HG03135 (cell line): Measurements from ENCODE around the gene ACOXL.

Experiments
- ATAC-seq: cut with Tn5 transposase; IDR thresholded peaks from one replicate; pipeline ENCODE4 v1.9.1; 2021; ENCODE audit warnings: mild to moderate bottlenecking, moderate library complexity; ENCODE audit not compliant: unreplicated experiment

The ACOXL gene

GRCh38 chr2:110718382-110718781 lies 14.0 kb upstream of the ACOXL start:
- ATAC-seq = no peak

GRCh38 chr2:110718990-110719389 lies 13.4 kb upstream of the ACOXL start:
- no peak for ATAC-seq

- ATAC-seq = no peak
Measured at GRCh38 chr2:110720547-110720946, 11.8 kb upstream of the ACOXL start.

GRCh38 chr2:110724820-110725219 lies 7.6 kb upstream of the ACOXL start:
- no peak for ATAC-seq

GRCh38 chr2:110725370-110725769 lies 7.0 kb upstream of the ACOXL start:
- ATAC-seq = no peak

GRCh38 chr2:110725859-110726258 lies 6.5 kb upstream of the ACOXL start:
- ATAC-seq = no peak

- no peak for ATAC-seq
Measured at GRCh38 chr2:110726285-110726684, 6.1 kb upstream of the ACOXL start.

GRCh38 chr2:110727923-110728322 lies 4.5 kb upstream of the ACOXL start:
- ATAC-seq = no peak

GRCh38 chr2:110729106-110729505 lies 3.3 kb upstream of the ACOXL start:
- no peak for ATAC-seq

- ATAC-seq = no peak
Measured at GRCh38 chr2:110731064-110731463, 1.3 kb upstream of the ACOXL start.

GRCh38 chr2:110735366-110735765 lies 3.0 kb downstream of the ACOXL start:
- ATAC-seq = no peak

- ATAC-seq = no peak
Measured at GRCh38 chr2:110737783-110738182, 5.4 kb downstream of the ACOXL start.

GRCh38 chr2:110740747-110741349 lies 8.5 kb downstream of the ACOXL start:
- no peak for ATAC-seq

- no peak for ATAC-seq
Measured at GRCh38 chr2:110741491-110741980, 9.2 kb downstream of the ACOXL start.

GRCh38 chr2:110742412-110742811 lies 10.0 kb downstream of the ACOXL start:
- no peak for ATAC-seq

- no peak for ATAC-seq
Measured at GRCh38 chr2:110743600-110743999, 11.2 kb downstream of the ACOXL start.

GRCh38 chr2:110744429-110744828 lies 12.1 kb downstream of the ACOXL start:
- no peak for ATAC-seq

GRCh38 chr2:110745048-110745447 lies 12.7 kb downstream of the ACOXL start:
- no peak for ATAC-seq

- ATAC-seq = no peak
Measured at GRCh38 chr2:110746586-110747521, 14.5 kb downstream of the ACOXL start.

GRCh38 chr2:110747522-110748488 lies 15.4 kb downstream of the ACOXL start:
- peak; percentile 4 for ATAC-seq

- ATAC-seq = peak; percentile 94
Measured at GRCh38 chr2:110748489-110748867, 16.1 kb downstream of the ACOXL start.
